H1 (cell line): Measurements from ENCODE around the gene WBP4. TPM values are rescaled to one million over a fixed set of nuclear protein-coding genes. Genes with fewer than 3 reads are reported as not detected.

Source experiments
- CTCF ChIA-PET: fragments of 300-600 bp; sonication (Branson Sonifier 250); formaldehyde crosslinking; loops from one replicate; lab custom pipeline; 2021; ENCODE audit not compliant: partially characterized antibody; lab: Charles Lee
- POLR2A ChIA-PET: fragments of 300-600 bp; sonication (Branson Sonifier 250); formaldehyde crosslinking; loops from one replicate; lab custom pipeline; 2021; ENCODE audit warnings: inconsistent platforms; ENCODE audit not compliant: partially characterized antibody; lab: Charles Lee
- DNase-seq, 2 experiments: peaks; one replicate each; pipeline versions ENCODE4 v3.0.0 to v3.0.0-alpha.2; 2010 to 2022; ENCODE audit warnings: low spot score in 2 of 2, low read depth in 1 of 2, mixed read lengths in 1 of 2
- FAIRE-seq: peaks from 2 replicates; lab custom pipeline; 2011; peaks lifted over from hg19 to GRCh38; lab: Jason Lieb, UNC
- H2AFZ ChIP-seq: 2 replicates; pipeline ENCODE4 v1.8.1; 2012; ENCODE audit warnings: low read length, inconsistent platforms
- H2AK5ac ChIP-seq: 2 replicates; pipeline ENCODE4 v1.6.1; 2013; ENCODE audit warnings: low read depth, low read length
- H2BK120ac ChIP-seq: replicated peaks from 2 replicates; pipeline ENCODE3; 2013; ENCODE audit warnings: low read depth, low read length, inconsistent platforms
- H2BK12ac ChIP-seq: 2 replicates; pipeline ENCODE4 v1.6.1; 2013; ENCODE audit warnings: low read depth, low read length
- H2BK15ac ChIP-seq: 2 replicates; pipeline ENCODE4 v1.6.1; 2013; ENCODE audit warnings: low read length
- H2BK20ac ChIP-seq: 2 replicates; pipeline ENCODE4 v1.6.1; 2013; ENCODE audit warnings: low read length
- H2BK5ac ChIP-seq: 2 replicates; pipeline ENCODE4 v1.6.1; 2013; ENCODE audit warnings: low read depth, low read length
- H3K14ac ChIP-seq: 2 replicates; pipeline ENCODE4 v1.6.1; 2013; ENCODE audit warnings: inconsistent platforms; ENCODE audit not compliant: insufficient read length
- H3K18ac ChIP-seq: 2 replicates; pipeline ENCODE4 v1.6.1; 2013; ENCODE audit warnings: low read length; ENCODE audit errors: extremely low read depth
- H3K23ac ChIP-seq: 2 replicates; pipeline ENCODE4 v1.6.1; 2013; ENCODE audit warnings: inconsistent platforms; ENCODE audit not compliant: insufficient read length
- H3K23me2 ChIP-seq: 2 replicates; pipeline ENCODE4 v1.6.1; 2013; ENCODE audit warnings: low read depth, low read length
- H3K27ac ChIP-seq: 2 replicates; pipeline ENCODE4 v1.6.1; 2011; ENCODE audit warnings: low read depth, low read length, inconsistent platforms
- H3K27me3 ChIP-seq, 4 experiments: replicated peaks in 1 of 4; 1 replicate in 1 of 4; 2 replicates in 3 of 4; pipeline versions ENCODE4 v1.6.1 to v1.8.1; 2011 to 2013; ENCODE audit warnings: low read length in 3 of 4, mild to moderate bottlenecking in 3 of 4, inconsistent platforms in 2 of 4, mixed read lengths in 2 of 4, moderate library complexity in 1 of 4; ENCODE audit not compliant: control insufficient read depth in 3 of 4, insufficient read depth in 3 of 4; ENCODE audit errors: extremely low read depth in 1 of 4
- H3K36me3 ChIP-seq, 4 experiments: 2 replicates each; pipeline versions ENCODE4 v1.6.1 to v1.8.1; 2011 to 2013; ENCODE audit warnings: mild to moderate bottlenecking in 4 of 4, low read length in 3 of 4, moderate library complexity in 2 of 4, control low read depth in 1 of 4, inconsistent platforms in 1 of 4; ENCODE audit not compliant: insufficient read depth in 4 of 4, control insufficient read depth in 2 of 4
- H3K4ac ChIP-seq: replicated peaks from 2 replicates; pipeline ENCODE3; 2013; ENCODE audit warnings: low read length, low read depth, mixed read lengths, inconsistent platforms; ENCODE audit not compliant: insufficient read length
- H3K4me1 ChIP-seq, 4 experiments: replicated peaks in 1 of 4; 1 replicate in 1 of 4; 2 replicates in 3 of 4; pipeline versions ENCODE4 v1.6.1 to v1.8.1; 2011 to 2013; ENCODE audit warnings: low read length in 3 of 4, inconsistent platforms in 2 of 4, mixed read lengths in 1 of 4; ENCODE audit not compliant: insufficient read depth in 4 of 4, control insufficient read depth in 3 of 4
- H3K4me2 ChIP-seq, 2 experiments: 2 replicates each; pipeline versions ENCODE4 v1.6.1 to v1.8.1; 2011 to 2013; ENCODE audit warnings: low read depth in 2 of 2, low read length in 2 of 2, control low read depth in 1 of 2, inconsistent platforms in 1 of 2, mild to moderate bottlenecking in 1 of 2; ENCODE audit not compliant: insufficient read depth in 1 of 2
- H3K4me3 ChIP-seq, 4 experiments: fragments of 200-600, 300-600 bp in 1 of 4; sonication (generic), shearing (Covaris generic), sonication (Bioruptor Twin) in 1 of 4; 2 replicates each; pipeline versions ENCODE4 v1.5.1 to v1.8.1; 2011 to 2016; ENCODE audit warnings: low read length in 4 of 4, low read depth in 3 of 4, control low read depth in 2 of 4, inconsistent platforms in 2 of 4, mild to moderate bottlenecking in 2 of 4, mixed read lengths in 1 of 4, moderate library complexity in 1 of 4; ENCODE audit not compliant: insufficient read depth in 2 of 4; ENCODE audit errors: extremely low read depth in 1 of 4
- H3K56ac ChIP-seq: replicated peaks from 2 replicates; pipeline ENCODE3; 2013; ENCODE audit warnings: low read depth, mild to moderate bottlenecking, mixed read lengths, low read length, inconsistent platforms; ENCODE audit not compliant: insufficient read length
- H3K79me1 ChIP-seq: 2 replicates; pipeline ENCODE4 v1.6.1; 2013; ENCODE audit warnings: low read depth, low read length, control low read depth
- H3K79me2 ChIP-seq, 2 experiments: 2 replicates each; pipeline versions ENCODE4 v1.6.1 to v1.8.1; 2012 to 2013; ENCODE audit warnings: low read length in 2 of 2, mild to moderate bottlenecking in 2 of 2, inconsistent platforms in 1 of 2; ENCODE audit not compliant: insufficient read depth in 2 of 2, control insufficient read depth in 1 of 2
- H3K9ac ChIP-seq, 4 experiments: replicated peaks in 1 of 4; 1 replicate in 1 of 4; 2 replicates in 3 of 4; pipeline versions ENCODE4 v1.6.1 to v1.8.1; 2011 to 2013; ENCODE audit warnings: low read depth in 3 of 4, low read length in 3 of 4, control low read depth in 2 of 4, mild to moderate bottlenecking in 2 of 4, moderate library complexity in 2 of 4, inconsistent platforms in 1 of 4; ENCODE audit errors: extremely low read depth in 1 of 4
- H3K9me3 ChIP-seq, 2 experiments: 2 replicates each; pipeline versions ENCODE4 v1.6.1 to v1.8.1; 2012 to 2013; ENCODE audit warnings: mild to moderate bottlenecking in 2 of 2, moderate library complexity in 2 of 2, control low read depth in 1 of 2, inconsistent platforms in 1 of 2, low read depth in 1 of 2, low read length in 1 of 2, mixed read lengths in 1 of 2; ENCODE audit not compliant: insufficient read depth in 2 of 2
- H4K20me1 ChIP-seq, 2 experiments: replicated peaks in 1 of 2; 2 replicates each; pipeline versions ENCODE3 to v1.8.1; 2011 to 2013; ENCODE audit warnings: inconsistent platforms in 2 of 2, low read length in 2 of 2, mild to moderate bottlenecking in 1 of 2; ENCODE audit not compliant: insufficient read depth in 2 of 2, control insufficient read depth in 1 of 2
- H4K5ac ChIP-seq: 2 replicates; pipeline ENCODE4 v1.6.1; 2013; ENCODE audit warnings: low read length, low read depth, mixed read lengths, inconsistent platforms; ENCODE audit not compliant: insufficient read length
- H4K8ac ChIP-seq: 2 replicates; pipeline ENCODE4 v1.8.0; 2013; ENCODE audit warnings: mild to moderate bottlenecking, moderate library complexity, low read length, inconsistent platforms; ENCODE audit not compliant: insufficient read depth; ENCODE audit errors: extremely low read depth
- H4K91ac ChIP-seq: replicated peaks from 2 replicates; pipeline ENCODE3; 2013; ENCODE audit warnings: low read length, mixed read lengths, inconsistent platforms; ENCODE audit not compliant: insufficient read length
- GABPA ChIP-seq: IDR thresholded peaks from 2 replicates; pipeline ENCODE4 v1.6.1; 2011; ENCODE audit warnings: mild to moderate bottlenecking, low read length, moderate library complexity, borderline replicate concordance; ENCODE audit not compliant: insufficient read depth
- PHF8 ChIP-seq: fragments of 200-600 bp; sonication (generic); conservative IDR thresholded peaks from 2 replicates; pipeline ENCODE4 v1.7.1; 2012; ENCODE audit warnings: low read depth, mild to moderate bottlenecking, inconsistent platforms, low read length, moderate library complexity
- SAP30 ChIP-seq: fragments of 300-600 bp; sonication (generic); IDR thresholded peaks from 2 replicates; pipeline ENCODE4 v1.7.1; 2012; ENCODE audit warnings: low read length, moderate library complexity, mild to moderate bottlenecking, inconsistent platforms; ENCODE audit not compliant: insufficient read depth, insufficient replicate concordance
- SP4 ChIP-seq: IDR thresholded peaks from 2 replicates; pipeline ENCODE4 v1.6.1; 2012; ENCODE audit warnings: low read length, inconsistent platforms
- YY1 ChIP-seq: IDR thresholded peaks from 2 replicates; pipeline ENCODE4 v1.6.1; 2011; ENCODE audit warnings: low read depth, mild to moderate bottlenecking, low read length
- polyA plus RNA-seq, 7 experiments: library from polyadenylated mRNA; depleted of rRNA in 3 of 7; stranded (reverse) in 5 of 7; unstranded in 2 of 7; fragments of >200 nt in 5 of 7; fragments of 200-250 nt in 2 of 7; gene quantifications; 1 replicate in 5 of 7; 2 replicates in 1 of 7; 4 replicates in 1 of 7; pipeline versions ENCODE4 v1.2.1 to v1.2.3, GENCODE V29; 2011 to 2013; ENCODE audit warnings: missing spikeins in 2 of 7, mixed read lengths in 2 of 7
- total RNA-seq: library from RNA; stranded (reverse); fragmentation: NEBNext Ultra II Directional; extraction: Animal tissue kit (Norgen Biotek cat#: 25700); gene quantifications from 2 replicates; pipeline ENCODE4 v1.2.1, GENCODE V29; 2021

The WBP4 gene
- total and polyA plus RNA-seq, 2 of the 8 experiments (the other 6 are each of a cell fraction or from before 2014, with no cell fraction given) = 3.0 to 10.0 TPM

GRCh38 chr13:41065078-41065477 is 3.8 kb downstream of the WBP4 start:
- H2BK5ac ChIP-seq = no peak overlapping the region
- no peak overlapping the region for H3K4ac ChIP-seq
- H3K9ac ChIP-seq = no peak overlapping the region
- no peak overlapping the region for H4K8ac ChIP-seq
- no peak overlapping the region for H2AFZ ChIP-seq
- H2BK120ac ChIP-seq = no peak overlapping the region
- CTCF ChIA-PET = no interaction called here
- DNase-seq (no peak), FAIRE-seq (no peak)
- H3K56ac ChIP-seq = no peak overlapping the region
- H3K14ac ChIP-seq = no peak overlapping the region
- no peaks in the 10 kb centered on the region for H3K9me3 ChIP-seq
- no peak overlapping the region for H3K23ac ChIP-seq
- no peaks in the 10 kb centered on the region for H3K79me1 ChIP-seq
- H3K4me1 ChIP-seq = no peaks in the 10 kb centered on the region; a peak in 1 of 7 replicates
- H3K18ac ChIP-seq = no peak overlapping the region
- H2BK20ac ChIP-seq = no peak overlapping the region
- no peaks in the 10 kb centered on the region for H3K27me3 ChIP-seq
- no peak overlapping the region for H4K91ac ChIP-seq
- H3K23me2 ChIP-seq = peaks cover 4% of the 10 kb centered on the region; the same call in 1 of the 2 replicates
- H3K36me3 ChIP-seq = peaks cover 0 to 61% (median 15%) of the 10 kb centered on the region in 4 experiments
- no peak overlapping the region for H4K5ac ChIP-seq
- H2AK5ac ChIP-seq = no peak overlapping the region
- no peak overlapping the region for H2BK12ac ChIP-seq
- H2BK15ac ChIP-seq = no peak overlapping the region
- POLR2A ChIA-PET = no interaction called here
- no peaks in the 10 kb centered on the region for H4K20me1 ChIP-seq
- H3K79me2 ChIP-seq = peaks cover 0 to 22% of the 10 kb centered on the region in 2 experiments; a peak in 2 of 4 replicates
- H3K4me3 ChIP-seq = no peak overlapping the region
- H3K27ac ChIP-seq = no peak overlapping the region
- H3K4me2 ChIP-seq = no peak overlapping the region
- no peak for TF ChIP-seq PHF8
- no peak for TF ChIP-seq YY1
- no peak for TF ChIP-seq GABPA
- TF ChIP-seq SP4 = no peak
- no peak for TF ChIP-seq SAP30
